Epidermal melanocyte (primary cell): Measurements from ENCODE around the gene TBC1D8.

Experiments used
- DNase-seq: peaks from one replicate; pipeline ENCODE4 v3.0.0; 2011; ENCODE audit warnings: low spot score; ENCODE audit not compliant: insufficient read length

The TBC1D8 gene

DNA sequence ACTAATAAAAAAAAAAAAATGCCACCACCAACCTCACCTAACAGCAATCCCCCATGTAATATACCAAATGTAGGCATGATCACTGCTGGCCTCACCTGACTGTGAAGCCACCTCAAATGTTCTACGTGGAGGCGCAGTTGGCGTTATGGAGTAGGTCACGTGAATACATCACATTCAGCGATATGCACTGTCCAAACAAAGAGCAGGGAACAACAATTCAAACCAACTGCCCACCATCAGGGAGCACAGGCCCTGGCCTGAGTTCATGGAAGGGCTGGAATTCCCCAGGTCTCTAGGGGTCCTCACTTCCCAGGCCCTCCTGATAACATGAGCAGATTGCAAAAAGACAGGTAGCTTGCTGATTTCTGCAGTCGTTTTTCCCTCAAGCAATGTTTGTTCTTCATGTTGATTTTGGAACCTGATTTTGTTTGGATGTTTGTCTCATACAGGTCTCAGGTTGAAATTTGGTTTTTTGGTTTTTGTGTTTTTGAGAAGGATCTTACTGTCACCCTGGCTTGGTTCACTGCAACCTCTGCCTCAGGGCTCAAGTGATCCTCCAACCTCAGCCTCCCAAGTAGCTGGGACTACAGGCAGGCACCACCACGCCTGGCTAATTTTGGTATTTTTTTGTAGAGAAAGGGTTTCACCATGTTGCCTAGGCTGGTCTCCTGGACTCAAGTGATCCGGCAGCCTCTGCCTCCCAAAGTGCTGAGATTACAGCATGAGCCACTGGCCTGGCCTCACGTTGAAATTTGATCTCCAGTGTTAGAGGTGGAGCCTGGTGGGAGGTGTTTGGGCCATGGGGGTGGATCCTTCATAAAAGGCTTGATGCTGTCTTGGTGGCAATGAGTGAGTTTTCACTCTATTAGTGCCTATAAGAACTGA is 15.5 kb downstream of the TBC1D8 start:
- DNase-seq = no peak

DNA sequence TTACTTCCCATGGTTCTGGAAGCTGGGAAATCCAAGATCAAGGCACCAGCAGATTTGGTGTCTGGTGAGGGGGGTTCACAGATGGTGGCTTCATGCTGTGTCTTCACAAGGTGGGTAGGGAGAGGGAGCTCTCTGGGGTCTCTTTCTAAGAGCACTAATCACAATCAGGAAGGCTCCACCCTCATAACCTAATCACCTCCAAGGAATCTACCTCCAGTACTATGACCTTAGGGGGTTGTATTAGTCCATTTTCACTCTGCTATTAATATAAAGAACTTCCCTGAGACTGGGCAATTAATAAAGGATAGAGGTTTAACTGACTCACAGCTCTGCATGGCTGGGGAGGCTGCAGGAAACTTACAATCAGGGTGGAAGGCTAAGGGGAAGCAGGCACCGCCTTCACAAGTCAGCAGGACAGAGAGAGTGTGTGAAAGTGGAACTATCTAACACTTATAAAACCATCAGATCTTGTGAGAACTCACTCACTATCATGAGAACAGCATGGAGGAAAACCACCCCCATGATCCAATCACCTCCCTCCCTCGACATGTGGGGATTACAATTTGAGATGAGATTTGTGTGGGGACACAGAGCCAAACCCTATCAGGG is 17.6 kb downstream of the TBC1D8 start:
- no peak for DNase-seq

DNA sequence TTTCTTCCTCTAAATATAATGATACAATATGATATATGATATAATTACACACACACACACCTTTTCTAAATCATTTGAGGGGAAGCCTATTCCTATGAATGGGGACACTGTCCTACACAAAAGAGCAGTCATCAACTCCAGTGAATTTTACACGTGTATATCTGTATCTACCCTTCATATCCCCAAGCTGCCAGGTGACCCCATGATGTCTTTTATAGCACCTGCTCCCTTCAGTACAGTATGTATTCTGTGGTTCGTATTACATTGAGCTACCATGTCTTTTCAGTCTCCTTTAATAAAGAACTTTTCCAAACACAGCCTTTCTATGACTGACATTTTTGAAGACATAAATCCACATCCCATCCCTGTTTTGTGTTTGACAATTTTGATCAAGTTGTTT is 19.0 kb downstream of the TBC1D8 start:
- DNase-seq = no peak

DNA sequence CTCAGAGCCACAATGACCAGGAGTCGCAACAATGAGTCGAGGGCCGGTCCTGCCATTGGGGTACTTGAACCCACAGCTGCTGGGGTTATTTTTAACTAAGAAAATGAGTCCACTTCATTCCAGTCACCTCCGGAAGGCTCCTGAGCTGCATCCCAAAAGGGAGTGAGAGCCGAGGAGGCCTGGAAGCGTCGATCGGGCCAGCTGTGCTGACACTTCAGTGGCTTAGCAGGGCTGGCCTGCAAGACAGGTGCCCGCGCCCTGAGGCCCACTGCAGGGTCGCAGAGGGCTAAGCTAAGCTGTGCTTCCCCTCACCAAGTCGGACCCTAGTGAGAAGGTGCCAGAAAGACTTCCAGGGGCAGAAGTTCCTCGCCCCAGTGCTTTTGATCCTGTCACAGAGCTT is 21.1 kb downstream of the TBC1D8 start:
- DNase-seq = no peak

DNA sequence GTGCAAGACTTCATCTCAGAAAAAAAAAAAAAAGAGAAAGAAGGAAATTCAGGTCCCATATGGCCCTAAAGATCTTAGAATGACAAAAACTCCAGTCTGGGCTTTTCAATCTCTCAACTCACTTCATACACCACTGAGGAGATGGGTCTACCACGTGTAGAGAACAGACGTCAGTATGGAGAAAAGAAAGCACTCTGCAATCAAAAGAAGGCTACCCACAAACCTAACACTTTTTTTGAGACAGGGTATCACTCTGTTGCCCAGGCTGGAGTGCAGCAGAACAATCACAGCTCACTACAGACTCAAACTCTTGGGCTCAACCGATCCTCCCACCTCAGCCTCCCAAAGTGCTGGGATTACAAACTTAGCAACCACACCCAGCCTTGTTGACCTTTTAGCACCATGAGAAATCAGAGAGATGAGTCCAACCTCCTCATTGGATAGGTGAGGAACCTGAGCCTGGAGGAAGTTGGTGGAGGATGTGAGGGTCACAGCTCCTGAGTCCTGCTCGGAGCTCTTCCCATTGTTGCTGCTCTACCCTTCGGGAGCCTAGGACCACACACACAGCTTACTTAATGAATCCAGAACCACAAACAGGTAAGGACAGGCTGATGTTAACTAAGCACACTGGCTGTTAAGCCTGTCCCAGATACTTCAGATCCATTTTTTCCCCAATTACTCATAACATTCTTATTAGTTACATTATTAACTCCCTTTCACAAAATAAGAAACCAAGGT is 23.7 kb downstream of the TBC1D8 start:
- no peak for DNase-seq

DNA sequence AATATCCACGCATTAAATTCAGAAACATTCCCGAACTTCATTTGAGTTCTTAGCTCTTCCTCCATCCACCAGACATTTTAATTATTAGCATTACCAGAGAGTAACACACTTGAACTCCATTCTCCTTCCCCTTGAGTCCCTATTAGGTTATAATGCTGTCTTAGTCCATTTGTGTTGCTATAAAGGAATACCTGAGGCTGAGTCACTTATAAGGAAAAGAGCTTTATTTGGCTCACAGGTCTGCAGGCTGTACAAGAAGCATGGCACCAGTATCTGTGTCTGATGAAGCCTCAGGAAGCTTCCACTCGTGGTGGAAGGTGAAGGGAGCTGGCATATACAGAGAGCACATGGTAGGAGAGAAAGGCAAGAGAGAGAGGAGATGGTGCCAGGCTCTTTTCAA is 25.4 kb downstream of the TBC1D8 start:
- no peak for DNase-seq

DNA sequence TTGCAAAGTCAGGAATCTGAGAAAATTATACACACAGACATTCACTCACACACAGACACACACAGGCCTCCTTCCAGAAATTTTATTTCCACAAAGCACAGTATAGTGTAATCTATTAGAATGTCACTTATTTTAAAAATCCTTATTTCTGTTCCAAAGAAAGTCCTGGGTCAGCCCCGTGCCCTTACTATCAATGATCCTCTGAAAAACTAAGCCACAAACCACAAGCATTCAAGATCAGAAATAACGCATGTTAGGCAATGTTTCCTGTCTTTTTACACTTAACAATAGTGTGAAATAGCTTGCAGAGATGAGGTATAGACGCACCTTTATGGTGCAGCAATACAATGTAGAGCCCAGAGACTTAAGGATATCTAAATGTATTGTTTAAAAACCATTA is 25.8 kb downstream of the TBC1D8 start:
- no peak for DNase-seq

DNA sequence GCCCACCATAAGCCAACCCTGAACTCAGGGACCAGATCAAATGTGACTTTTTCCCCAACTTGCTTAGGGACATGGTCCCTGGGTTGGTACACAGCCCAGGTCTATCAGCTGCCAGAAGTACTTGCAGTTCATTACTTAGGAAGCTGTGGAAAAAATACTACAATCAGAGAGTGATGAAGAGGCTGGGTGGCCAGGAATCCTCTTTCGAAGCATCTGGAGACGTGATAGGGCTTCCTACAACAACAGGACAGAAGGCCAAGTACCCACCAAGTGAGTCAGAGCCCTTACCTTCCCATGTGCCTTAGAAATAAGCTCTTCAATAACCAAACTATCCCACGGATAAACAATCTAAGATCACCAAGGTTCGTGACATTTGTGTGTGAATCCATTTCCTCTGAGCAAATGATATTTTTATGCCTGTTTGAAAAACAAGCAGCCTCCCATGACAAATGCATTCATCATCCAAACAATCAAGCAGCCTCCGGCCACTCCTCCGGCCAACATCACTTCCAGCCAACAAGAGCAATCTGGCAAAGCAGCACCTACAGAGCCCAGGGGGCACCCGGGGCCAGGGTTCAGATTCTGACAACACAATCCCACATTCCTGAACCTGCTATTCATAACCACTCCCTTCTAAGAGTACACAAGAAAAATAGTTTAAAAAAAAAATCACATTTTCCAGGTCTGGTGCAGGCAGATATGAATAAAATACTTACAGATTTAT is 26.4 kb downstream of the TBC1D8 start:
- DNase-seq = peak; percentile 73

DNA sequence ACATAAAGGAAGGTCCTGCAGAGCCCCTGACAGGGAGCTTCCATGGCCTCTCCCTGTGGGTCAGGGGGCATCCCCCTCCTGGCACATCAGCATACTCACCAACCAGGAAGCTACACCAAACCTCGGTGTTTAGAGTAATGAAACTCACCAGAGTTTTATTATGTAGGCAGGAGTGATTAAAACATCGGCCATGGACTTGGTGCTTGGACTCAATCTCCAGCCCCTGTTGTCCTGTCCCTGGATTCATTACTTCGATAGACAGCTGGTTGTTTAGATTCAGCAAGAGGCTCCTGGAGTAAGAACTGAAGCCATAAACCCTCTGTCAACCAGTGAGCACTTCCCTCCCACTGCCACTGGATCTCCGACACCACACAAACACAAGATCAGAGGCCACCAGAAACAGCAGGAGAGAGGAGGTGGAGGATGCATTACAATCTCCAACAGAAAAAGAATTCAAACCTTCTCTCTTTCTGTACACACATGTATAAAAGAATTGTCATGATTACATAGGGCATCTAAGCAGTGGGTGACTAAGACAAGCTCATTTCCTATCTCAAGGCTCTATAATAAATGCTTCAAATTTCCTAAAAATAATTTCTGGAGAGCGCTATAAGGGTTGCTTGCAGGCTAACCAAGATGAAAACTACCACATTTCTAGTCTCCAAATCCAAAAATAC is 27.2 kb downstream of the TBC1D8 start:
- no peak for DNase-seq

DNA sequence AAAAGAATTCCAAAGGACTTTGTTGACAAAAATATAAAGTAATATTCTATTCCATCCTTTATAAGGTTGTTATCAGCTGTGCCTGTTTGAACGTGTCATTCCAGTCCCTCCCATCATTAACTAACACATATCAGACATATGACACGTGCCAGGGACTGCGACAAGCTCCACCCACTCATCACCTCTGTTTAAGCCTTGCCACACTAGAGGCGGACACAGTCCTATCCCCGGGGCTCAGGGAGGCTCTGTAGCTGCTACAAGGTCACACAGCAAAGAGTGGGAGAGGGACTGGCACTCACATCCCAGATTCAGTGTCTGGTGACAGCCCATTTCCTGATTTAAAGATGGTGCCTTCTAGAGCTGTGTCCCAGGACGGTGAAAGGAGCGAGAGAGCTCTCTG is 30.0 kb downstream of the TBC1D8 start:
- no peak for DNase-seq

DNA sequence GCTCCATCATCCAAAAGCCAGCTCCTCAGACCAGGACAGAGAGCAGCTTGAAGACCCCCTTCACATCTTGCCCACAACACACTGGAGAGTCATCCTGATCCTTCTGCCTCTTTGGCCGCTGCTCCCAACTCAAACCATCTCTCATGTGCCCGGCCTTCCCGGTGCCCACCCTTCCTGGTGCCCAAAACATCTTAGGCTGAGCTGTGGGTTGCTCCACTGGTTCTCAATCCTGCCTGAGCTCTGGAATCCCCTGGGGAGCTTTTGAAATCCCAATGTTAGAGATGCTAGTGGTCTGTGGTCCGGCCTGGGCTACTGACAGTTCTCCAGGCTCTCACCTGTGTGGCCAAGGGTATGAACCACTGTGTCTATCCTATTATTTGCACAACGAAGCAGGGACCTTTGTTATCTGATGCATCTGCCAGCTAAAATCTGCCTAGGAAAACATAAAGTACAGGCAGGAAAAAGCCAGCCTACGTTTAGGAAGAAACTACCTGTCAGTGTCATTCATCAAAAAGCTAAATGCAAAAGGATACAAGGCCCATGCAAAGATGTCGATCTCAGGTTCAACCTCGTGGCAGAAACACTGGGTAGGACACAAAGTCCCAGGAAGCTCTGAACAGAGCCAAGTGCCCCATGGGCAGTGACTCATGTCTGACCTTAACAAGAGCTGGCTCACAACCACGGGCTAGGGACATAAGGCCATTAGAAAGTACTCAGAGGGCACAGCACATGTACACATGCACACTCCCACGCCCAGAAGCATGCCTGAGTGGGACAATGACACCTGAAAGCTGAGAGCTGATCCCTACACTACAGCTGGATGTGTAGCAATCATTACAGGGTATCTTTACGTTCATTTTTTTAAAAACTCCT is 30.8 kb downstream of the TBC1D8 start:
- no peak for DNase-seq

DNA sequence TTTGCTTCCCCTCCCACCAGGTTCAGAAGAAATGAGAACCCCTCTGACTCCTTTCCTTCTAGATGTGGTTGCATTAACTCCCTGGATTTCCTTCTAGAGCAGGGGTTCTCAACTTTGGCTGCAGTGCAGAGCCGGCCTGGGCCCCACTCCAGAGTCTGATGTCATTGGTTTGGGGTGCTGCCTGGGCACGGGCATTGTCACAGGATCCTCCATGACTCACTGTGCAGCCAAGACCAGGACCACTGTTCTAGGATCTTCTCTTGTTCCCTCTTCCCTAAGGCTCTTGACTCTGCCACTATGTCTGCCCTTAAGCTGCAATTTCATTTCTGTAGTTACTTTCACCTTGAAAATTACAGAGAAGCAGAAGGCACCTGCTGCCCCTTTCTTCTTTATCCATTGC is 31.8 kb downstream of the TBC1D8 start:
- no peak for DNase-seq

DNA sequence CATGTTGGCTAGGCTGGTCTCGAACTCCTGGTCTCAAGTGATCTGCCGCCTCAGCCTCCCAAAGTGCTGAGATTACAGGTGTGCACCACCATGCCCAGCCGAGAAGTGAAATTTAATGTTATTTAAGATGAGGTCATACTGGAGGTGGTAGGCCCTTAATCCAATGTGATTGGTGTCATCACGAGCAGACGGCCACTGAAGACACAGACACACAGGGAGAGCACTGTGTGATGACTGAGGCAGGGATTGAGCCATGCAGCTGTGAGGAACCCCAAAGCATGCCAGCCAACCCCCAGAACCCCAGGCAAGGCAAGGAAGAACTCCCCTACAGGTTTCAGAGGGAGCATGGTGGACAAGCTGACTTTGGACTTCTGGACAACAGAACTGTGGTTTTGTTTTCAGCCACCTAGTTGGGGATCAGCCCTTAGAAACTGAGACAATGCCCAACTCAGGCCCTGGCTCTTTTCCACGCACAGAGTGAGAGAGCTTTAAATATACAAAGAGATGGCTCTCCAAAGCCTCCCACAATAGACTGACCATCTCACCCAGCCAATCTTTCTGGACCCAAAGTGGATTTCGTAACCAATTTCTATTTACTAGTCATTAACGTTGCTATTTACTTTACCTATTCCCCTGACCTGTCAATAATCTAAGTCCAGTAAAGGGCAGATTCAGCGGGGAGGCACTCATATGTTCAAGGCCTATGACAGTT is 34.2 kb downstream of the TBC1D8 start:
- no peak for DNase-seq

DNA sequence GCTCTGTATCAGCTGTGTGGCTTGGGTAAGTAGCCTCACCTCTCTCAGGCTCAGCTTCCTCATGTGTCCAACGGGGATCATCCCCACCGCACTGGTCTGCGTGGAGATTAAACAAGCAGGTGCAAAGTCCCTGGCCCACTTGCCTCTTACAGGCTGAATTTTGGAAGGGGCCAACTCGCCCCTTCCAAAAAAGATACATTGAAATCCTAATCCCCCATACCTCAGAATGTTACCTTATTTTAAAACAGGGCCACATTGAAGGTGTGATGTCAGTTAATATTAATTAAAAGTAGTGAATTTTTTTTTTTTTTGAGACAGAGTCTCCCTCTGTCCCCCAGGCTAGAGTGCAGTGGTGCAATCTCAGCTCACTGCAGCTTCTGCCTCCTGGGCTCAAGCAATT is 34.8 kb downstream of the TBC1D8 start:
- no peak for DNase-seq

DNA sequence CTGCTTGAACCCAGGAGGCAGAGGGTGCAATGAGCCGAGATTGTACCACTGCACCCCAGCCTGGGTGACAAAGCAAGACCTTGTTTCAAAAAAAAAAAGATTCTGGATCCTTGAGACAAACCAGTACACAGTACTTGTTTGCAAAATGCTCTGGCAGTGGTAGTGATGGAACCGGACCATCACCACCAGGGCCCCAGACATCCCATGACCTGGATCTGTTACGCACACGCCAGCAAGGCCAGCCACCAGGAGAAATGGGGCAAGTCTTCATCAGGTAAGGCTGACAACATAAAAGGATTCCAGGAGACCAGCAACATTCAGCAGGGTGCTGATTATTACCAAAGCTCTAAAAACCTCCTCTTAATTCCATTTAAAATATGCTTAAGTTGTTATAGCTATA is 35.5 kb downstream of the TBC1D8 start:
- DNase-seq = no peak

DNA sequence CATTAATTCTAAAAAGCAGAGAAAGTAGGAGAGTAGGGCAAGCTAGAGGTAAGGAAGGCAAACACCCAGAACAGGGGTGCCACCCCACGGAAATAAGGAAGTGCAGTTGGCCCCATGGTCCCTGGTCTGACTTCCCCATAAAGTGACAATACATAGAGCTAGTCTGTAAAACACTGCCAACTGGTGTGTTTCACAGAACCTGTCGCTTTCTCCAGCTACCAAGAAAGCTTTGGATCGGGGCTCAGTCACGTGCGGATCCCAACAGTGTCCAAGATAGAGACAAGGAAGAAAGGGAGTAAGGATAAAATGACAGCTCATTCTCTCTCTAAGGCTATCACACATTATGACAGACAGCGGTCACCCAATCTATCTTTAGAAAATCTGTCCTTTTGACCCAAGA is 36.4 kb downstream of the TBC1D8 start:
- no peak for DNase-seq

DNA sequence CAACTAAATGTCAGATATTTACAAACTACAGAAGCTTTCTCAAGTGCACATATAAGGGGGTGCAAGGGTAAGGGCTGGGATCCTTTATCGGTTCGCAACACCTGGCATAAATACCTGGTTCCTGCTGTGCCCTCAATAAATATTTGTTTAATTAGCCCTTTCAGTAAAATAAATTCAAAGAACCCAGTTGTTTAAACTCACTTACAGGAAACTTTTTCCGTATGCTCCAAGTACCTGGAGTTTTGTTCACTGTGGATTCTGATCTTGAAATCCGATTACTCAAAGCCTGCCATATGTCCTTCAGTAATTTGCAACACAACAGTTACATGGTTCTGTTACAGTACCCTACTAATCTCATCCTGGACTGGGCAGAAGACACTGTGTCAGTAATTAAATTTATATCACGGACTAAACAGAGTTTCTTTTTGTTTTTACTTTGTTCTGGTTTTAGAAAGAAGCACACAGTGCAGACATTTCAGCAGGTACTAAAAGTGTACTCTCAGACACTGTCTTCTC is 36.9 kb downstream of the TBC1D8 start:
- no peak for DNase-seq

DNA sequence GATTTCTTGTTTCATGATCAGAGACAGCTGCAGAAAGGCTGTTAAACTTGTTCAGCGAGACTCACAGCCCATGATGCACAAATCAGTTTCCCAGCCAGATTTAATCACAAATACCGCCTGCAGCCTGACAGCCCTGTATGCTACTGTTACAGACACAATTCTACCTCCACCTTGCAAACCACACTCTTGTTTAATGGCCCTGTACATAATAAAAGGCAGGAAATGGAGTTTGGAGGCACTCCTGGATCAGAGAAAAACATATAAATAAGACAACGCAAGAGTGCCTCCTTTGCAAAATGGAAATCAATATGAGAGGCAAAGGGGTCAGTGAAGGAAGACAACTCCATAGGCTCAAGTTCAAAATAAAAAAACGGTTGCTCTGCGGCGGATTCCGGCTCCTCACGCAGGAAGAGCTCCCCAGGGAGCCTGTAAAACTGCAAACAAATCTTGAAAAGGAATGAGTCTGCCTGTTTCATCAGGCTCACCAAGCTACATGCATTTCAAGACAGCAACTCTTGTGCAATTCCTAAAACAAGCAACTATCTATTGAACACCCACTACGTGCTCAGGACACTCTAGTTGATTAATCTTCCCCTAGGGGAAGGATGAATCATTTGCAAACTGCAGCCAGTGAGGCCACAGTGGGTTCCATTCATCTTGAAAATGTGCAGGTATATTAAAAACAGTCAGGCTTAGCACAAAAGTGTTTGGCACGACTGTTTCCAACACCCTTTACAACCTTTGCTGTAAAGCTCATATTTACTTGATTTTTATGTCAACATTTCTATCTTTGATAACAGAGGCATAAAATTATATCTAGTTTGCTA is 37.5 kb downstream of the TBC1D8 start:
- peak; percentile 53 for DNase-seq
